Right hindlimb (tissue), 1 donor: ENCODE measurements around the gene PDCD2L.
"Not testable (repeated sequence)": the region's sequence is repeated elsewhere in the genome, so short reads cannot be mapped to it uniquely, and the experiment has no call there.

Experiments
- DNase-seq: peaks from one replicate; pipeline ENCODE4 v3.0.0-alpha.2; 2018

The PDCD2L gene

GRCh38 chr19:34418300-34418699 is 14.1 kb downstream of the PDCD2L start:
- DNase-seq, result no peak

- DNase-seq, result no peak
Measured at GRCh38 chr19:34426096-34426661, 22.0 kb downstream of the PDCD2L start.

- peak; percentile 21 for DNase-seq
Measured at GRCh38 chr19:34428549-34429285, 24.5 kb downstream of the PDCD2L start.

GRCh38 chr19:34429553-34429952 is 25.4 kb downstream of the PDCD2L start:
- DNase-seq, result no peak

- no peak for DNase-seq
Measured at GRCh38 chr19:34430738-34431625, 26.8 kb downstream of the PDCD2L start.

GRCh38 chr19:34431681-34432402 is 27.6 kb downstream of the PDCD2L start:
- DNase-seq, result no peak

GRCh38 chr19:34432797-34433196 is 28.6 kb downstream of the PDCD2L start:
- no peak for DNase-seq

GRCh38 chr19:34436716-34437115 is 32.5 kb downstream of the PDCD2L start:
- no peak for DNase-seq

GRCh38 chr19:34448191-34448590 is 44.0 kb downstream of the PDCD2L start:
- DNase-seq, result no peak

GRCh38 chr19:34452723-34453122 is 48.5 kb downstream of the PDCD2L start:
- DNase-seq, result no peak

GRCh38 chr19:34454091-34454490 is 49.9 kb downstream of the PDCD2L start:
- DNase-seq, result no peak

- no peak for DNase-seq
Measured at GRCh38 chr19:34454685-34455084, 50.5 kb downstream of the PDCD2L start.

GRCh38 chr19:34455783-34456480 is 51.7 kb downstream of the PDCD2L start:
- not testable (repeated sequence) for DNase-seq

- DNase-seq, result no peak
Measured at GRCh38 chr19:34457446-34457845, 53.2 kb downstream of the PDCD2L start.

GRCh38 chr19:34458677-34459076 is 54.5 kb downstream of the PDCD2L start:
- no peak for DNase-seq

GRCh38 chr19:34459614-34460013 is 55.4 kb downstream of the PDCD2L start:
- no peak for DNase-seq

GRCh38 chr19:34461375-34462100 is 57.3 kb downstream of the PDCD2L start:
- DNase-seq, result no peak

GRCh38 chr19:34464785-34465184 is 60.6 kb downstream of the PDCD2L start:
- DNase-seq, result not testable (repeated sequence)

GRCh38 chr19:34468409-34468808 is 64.2 kb downstream of the PDCD2L start:
- no peak for DNase-seq

- DNase-seq, result not testable (repeated sequence)
Measured at GRCh38 chr19:34469026-34469425, 64.8 kb downstream of the PDCD2L start.

GRCh38 chr19:34471906-34472700 is 67.9 kb downstream of the PDCD2L start:
- DNase-seq, result no peak
